ENCODE data around the gene LONRF3.
"Not testable (repeated sequence)": the region's sequence is repeated elsewhere in the genome, so short reads cannot be mapped to it uniquely, and the experiment has no call there.

Gene LONRF3

DNA sequence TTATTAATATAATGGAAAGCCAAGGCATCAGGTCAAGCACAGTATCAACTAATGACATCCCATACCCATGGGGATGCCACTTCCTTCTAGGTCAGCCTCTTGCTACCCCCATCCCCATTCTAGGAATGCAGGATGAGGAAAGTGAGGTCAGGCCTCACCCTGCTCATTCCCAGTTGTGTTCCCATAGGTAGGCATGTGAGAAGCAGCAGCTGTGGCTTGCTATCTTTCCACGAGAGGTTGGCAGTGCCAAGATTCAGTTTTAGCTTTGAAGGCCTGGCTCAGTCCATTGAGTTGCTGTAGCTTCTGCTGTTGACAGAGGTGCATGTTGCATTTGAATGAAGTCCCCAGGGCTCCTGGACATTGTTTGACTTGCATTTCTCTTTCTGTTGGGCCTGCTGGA is 15.5 kb downstream of the LONRF3 start:
- no peak for DNase-seq

GRCh38 chrX:118990512-118991227 is 16.3 kb downstream of the LONRF3 start:
- no peak for DNase-seq

GRCh38 chrX:118992441-118993121 is 18.2 kb downstream of the LONRF3 start:
- DNase-seq = not testable (repeated sequence)

DNA sequence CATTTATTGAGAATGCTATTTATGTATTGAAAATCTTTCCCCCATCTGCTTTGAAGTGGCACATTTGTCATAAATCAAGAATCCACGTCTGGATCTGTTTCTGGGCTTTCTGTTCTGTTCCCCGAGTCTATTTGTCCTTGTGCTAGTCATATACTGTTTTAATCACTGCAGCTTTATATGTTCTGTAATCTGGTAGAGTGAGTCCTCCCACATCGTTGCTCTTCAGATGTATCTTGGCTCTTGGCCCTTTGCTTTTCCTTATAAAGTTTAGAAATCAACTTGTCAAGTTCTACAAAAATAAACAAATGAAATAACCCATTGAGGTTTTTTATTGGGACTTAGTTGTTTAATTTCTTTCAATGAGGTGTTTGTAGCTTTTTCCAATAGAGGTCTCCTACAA is 29.0 kb downstream of the LONRF3 start:
- DNase-seq = no peak

DNA sequence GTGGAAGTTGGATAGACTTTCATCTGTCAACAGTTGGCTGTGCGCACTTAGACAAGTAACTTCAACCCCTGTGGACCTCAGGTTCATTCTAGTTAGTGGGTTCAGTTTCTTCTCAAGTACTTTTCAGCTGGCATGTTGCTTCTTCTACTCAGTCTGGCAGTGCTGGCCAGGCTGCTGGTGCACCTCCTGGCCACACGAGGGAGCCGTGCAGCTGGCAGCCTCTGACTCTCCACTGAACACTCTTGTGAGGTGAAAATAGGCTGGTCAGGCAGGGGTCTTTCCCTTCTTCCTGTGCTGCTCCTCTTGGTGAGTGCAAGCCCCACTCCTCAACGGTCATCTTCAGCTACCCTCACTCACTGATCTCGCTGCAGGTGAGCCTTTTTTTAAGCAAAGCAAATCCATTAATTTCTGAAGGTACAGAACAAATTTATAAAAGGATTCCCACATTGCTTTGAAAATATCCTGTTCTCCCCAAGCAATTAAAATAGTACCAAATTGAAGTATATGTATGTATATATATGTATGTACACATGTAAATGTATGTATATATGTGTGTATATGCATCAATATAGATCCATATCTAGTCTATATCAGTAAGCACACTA is 30.6 kb downstream of the LONRF3 start:
- peak; percentile 61 for DNase-seq

- no peak for DNase-seq
Observed at GRCh38 chrX:119007189-119007770, 32.9 kb downstream of the LONRF3 start.

GRCh38 chrX:119008110-119008744 is 33.8 kb downstream of the LONRF3 start:
- peak; percentile 50 for DNase-seq

- no peak for DNase-seq
Observed at GRCh38 chrX:119009071-119009470, 34.7 kb downstream of the LONRF3 start.

DNA sequence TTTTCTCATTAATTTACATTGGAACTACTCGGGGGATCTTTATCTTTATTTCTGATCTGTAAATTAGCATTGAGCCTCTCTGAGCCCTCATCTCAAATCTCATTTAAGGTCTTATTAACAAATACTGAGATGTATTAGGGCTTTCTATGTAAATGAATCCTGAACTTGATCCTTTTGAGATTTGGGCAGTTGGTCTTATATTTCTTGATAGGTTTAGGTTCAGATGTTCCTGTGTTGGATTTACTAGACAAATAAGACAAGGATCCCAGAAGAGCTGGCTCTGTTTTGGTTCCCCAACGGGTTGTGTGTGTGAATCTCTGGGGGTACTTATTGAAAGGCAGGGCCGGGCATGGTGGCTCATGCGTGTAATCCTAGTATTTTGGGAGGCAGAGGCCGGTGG is 36.1 kb downstream of the LONRF3 start:
- no peak for DNase-seq

DNA sequence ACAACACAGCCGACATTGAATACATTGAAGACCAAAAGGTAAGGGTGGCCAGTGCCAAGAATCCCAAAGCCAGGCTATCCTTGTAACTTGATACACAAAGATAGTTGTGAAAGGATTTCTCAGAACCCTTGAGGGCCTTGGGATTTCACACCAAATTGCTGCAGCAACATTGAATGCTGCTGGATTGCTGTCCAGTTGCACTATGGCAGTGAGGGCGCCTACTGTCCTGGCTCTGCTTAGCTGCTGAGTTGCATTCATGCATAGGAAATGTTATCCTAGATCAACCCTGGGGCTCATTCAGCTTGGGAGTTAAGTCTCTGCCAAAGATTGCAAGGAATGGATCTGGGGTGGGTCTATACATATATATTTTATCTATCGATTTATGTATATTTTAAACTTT is 38.7 kb downstream of the LONRF3 start:
- DNase-seq = no peak

DNA sequence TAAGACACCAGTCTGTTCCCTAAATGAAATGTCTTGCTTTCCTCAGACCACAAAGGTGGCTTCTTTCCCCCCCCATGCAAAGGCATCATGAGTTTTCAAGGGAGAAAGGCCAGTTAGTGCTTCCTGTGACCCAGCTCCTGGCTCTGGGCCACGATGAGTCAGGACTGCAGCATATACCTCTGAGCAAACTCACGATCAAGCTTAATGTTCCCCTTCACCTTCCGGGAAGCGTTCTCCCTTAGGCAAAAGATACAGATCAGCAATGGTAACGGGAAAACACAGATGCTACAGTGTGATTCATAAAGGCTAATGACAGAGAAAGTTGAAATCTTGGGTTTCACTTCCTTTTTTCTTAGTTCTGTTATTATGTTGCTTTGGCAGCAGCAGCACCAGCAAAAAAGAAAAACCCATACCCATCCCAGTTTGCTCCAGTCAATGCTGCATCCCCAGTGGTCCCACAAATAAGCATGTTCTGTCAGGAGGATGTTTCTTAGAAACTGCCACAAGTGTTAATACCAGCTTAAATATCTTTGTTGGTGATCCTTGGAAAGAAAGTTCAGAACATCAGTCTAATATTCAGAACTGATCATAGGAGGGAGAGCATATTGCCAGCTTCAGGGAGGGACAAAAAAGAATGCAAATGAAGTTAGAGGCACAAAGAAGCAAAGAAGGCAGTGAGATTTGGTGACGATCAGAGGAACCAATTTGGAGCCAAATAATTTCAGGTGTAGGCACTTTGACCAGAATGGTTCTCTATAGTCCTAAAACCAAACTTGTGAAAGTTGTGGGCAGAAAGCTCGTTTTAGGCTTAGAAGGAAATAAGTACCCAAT is 41.2 kb downstream of the LONRF3 start:
- DNase-seq = no peak

DNA sequence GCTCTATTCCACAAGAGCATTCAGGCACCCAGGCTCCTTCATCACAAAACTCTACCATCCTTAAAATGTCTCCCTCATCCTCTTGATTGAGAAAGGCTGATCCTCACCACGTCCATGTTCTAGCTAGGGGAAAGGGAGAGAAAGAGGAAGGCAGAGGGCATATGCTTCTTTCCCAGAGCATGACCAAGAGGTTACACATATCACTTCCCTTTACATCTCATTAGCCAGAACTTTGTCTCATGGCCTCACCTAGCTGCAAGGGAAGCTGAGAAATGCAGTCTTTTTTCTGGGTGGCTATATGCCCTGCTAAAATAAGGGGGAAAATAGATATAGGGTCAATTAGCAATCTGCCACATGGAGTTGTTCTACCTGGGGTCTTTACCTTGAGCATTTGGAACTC is 42.7 kb downstream of the LONRF3 start:
- no peak for DNase-seq

GRCh38 chrX:119025900-119026299 is 51.5 kb downstream of the LONRF3 start:
- DNase-seq = no peak

DNA sequence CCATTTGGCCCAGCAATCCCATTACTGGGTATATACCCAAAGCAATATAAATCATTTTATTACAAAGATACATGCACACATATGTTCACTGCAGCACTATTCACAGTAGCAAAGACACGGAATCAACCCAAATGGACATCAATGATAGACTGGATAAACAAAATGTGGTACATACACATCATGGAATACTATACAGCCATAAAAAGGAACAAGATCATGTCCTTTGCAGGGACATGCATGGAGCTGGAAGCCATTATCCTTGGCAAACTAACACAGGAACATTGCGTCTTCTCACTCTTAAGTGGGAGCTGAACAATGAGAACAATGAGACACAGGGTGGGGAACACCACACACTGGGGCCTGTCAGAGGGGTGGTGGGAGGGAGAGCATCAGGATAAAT is 51.9 kb downstream of the LONRF3 start:
- not testable (repeated sequence) for DNase-seq

GRCh38 chrX:119027960-119028732 is 53.7 kb downstream of the LONRF3 start:
- not testable (repeated sequence) for DNase-seq

GRCh38 chrX:119028733-119029330 is 54.4 kb downstream of the LONRF3 start:
- no peak for DNase-seq

- not testable (repeated sequence) for DNase-seq
Observed at GRCh38 chrX:119029656-119030055, 55.2 kb downstream of the LONRF3 start.

DNA sequence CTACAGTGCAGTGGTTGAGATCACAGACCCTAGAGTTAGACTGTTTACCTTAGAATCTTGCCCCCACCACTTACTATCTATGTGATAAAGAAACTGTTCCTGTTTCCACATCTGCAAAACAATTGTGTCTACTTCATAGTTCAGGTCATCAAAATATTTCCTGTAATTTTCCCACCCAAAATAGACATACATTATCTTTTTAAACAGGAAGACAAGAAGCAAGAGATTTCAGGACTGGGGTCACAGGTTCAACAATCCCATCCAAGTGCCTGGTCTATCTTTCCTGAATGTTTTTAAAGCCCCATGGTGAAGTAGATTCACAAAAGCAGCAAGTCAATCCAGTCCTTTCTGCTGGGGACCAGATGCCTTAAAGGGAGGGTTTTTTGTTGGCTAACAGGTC is 56.6 kb downstream of the LONRF3 start:
- no peak for DNase-seq

- DNase-seq = no peak
Observed at GRCh38 chrX:119036107-119037029, 62.0 kb downstream of the LONRF3 start.

DNA sequence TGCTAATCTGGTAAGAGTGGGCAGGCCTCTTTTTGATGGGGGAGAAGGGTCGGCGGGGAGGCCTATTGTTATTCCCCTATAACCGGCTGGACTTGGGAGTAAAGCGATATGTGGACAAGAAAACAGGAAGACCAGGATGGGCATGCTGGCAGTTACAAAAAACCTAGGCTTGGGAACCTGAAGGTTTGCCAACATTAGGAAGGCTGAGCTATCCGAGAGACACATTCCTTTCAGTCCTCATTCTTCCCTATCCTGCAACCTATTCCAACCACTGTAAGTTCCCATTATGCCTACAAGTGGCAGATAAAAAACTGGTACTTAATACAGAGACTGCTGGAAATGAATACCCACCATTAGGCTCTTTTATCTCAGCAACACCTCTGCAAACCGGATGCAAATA is 66.0 kb downstream of the LONRF3 start:
- no peak for DNase-seq

Measured in eye (tissue), 1 donor.